GM10266 (cell line): ENCODE results near the gene HILPDA.
A peak's percentile ranks its signal among the peaks of the same experiment; 100 is the strongest.

Experiments used
- DNase-seq: peaks from one replicate; pipeline ENCODE4 v3.0.0; 2012; ENCODE audit errors: extremely low spot score
- TF ChIP-seq, protein P1 (sequence below): IDR thresholded peaks from 2 replicates; pipeline ENCODE4 v1.5.1; 2012; ENCODE audit warnings: mild to moderate bottlenecking, low read depth; ENCODE audit not compliant: control insufficient read depth, insufficient read depth; ENCODE audit errors: missing control alignments

Gene HILPDA

DNA sequence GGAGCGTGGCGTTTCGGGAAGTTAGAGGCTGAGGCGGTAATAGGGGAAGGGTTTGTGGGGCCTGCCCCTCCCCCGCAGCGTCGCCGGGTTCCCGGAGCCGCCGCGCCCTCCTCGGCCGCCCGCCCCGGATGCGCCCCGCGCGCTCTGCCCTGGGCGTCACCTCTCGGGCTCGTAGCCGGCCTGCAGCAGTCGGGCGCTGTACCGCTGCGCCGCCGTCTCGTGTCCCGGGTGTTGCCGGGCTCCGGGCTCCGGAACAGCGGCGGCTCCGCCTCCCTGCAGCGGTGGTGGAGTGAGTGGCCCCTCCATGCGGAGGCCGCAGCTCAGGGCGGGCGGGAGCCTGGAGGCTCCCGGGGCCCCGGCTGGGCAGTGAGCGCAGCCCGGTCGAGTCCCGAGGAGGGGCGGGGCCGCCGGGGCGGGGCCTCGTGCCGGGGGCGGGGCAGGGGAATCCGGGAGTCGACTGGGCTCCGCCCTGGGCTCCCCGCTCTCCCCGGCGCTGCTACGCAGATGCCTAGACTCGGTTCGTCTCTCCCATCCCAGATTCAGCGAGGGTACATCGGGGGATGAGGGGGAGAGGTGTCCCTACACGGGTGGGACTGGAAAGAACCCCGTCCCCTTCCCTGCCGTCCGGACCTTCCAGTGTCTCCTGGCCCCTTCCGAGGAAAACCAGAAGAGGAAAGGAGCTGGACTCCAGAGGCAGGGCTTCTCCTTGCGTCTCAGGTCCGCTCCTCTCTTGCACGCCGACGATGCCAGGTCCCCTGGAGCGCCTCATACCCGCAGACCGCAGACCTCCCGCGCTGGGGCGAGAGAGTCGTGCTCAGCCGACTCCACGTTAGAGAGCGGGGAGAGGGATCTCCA, 45.9 kb upstream of the HILPDA start, which contains the start of gene IMPDH1:
Gene IMPDH1, minus strand, starts transcription at position 387 of the 855 bp plus-strand sequence. Its CDS starts 81 bp downstream, at position 306.
- TF ChIP-seq, protein P1, sequence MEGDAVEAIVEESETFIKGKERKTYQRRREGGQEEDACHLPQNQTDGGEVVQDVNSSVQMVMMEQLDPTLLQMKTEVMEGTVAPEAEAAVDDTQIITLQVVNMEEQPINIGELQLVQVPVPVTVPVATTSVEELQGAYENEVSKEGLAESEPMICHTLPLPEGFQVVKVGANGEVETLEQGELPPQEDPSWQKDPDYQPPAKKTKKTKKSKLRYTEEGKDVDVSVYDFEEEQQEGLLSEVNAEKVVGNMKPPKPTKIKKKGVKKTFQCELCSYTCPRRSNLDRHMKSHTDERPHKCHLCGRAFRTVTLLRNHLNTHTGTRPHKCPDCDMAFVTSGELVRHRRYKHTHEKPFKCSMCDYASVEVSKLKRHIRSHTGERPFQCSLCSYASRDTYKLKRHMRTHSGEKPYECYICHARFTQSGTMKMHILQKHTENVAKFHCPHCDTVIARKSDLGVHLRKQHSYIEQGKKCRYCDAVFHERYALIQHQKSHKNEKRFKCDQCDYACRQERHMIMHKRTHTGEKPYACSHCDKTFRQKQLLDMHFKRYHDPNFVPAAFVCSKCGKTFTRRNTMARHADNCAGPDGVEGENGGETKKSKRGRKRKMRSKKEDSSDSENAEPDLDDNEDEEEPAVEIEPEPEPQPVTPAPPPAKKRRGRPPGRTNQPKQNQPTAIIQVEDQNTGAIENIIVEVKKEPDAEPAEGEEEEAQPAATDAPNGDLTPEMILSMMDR = no peak
- peak; percentile 97 for DNase-seq

GRCh38 chr7:128410451-128410753, 45.3 kb upstream of the HILPDA start:
- no peak for DNase-seq
- TF ChIP-seq, protein P1 = no peak

DNA sequence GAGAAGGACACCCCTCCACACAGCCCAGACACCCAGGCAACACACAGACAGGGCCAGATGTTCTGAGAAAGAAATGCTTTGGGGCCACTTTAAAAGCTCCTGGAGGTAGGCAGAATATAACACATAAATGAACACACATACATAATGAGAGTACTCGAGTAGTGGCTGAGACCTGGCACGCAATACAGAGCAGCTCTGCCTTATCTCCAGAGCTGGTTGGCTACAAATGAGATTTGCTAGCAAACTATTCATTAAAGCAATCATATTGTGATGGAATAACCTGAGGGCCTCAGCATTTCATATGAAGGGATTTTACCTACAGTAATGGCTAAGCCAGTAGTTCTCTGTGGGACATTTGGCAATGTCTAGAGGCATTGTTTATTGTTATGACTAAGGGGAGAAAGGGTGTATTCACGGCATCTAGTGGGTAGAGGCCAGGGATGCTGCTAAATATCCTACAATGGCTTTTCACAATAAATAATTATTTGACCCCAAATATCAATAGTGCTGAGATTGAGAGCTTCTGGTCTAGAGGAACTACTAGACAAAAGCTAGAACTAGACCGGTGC, 40.4 kb upstream of the HILPDA start:
- no peak for DNase-seq
- TF ChIP-seq, protein P1 = no peak

DNA sequence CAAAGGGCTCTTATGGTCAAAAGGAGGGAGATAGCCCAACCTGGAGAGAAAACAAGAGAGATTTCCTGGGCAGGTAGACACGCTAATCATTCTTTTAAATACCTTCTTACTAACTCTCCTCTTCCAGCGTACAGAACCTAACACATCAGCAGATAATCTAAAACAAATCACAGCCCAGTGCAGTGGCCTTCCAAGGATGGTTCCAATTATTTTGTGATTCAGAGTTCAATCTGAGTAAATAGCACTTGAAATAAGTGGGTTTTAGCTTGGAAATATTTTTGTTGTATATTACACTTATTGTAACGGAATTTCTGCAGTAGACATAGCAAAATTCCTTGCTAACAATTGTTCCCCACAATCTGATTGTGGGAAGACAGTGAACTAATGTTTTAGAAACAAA, 38.6 kb upstream of the HILPDA start:
- no peak for DNase-seq
- TF ChIP-seq, protein P1 = no peak

DNA sequence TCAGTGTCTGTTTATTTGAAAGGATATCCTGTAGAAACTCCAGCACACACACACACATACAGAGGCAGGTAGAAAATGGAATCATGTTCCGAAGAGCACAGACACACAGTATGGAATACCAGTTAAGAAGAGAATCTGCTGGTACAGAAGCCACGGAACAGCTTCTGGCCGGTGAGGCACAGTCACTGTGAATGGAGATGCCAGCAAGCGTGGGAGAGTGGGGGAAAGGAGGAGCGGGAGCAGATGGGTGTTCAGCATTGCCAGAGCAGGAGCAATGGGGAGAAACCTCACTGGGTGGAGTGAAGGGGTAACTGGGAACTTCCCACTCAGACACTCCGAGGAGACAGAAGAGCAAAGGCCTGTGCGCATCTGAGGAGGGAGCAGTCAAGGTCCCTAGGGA, 36.4 kb upstream of the HILPDA start:
- no peak for DNase-seq
- TF ChIP-seq, protein P1 = no peak

DNA sequence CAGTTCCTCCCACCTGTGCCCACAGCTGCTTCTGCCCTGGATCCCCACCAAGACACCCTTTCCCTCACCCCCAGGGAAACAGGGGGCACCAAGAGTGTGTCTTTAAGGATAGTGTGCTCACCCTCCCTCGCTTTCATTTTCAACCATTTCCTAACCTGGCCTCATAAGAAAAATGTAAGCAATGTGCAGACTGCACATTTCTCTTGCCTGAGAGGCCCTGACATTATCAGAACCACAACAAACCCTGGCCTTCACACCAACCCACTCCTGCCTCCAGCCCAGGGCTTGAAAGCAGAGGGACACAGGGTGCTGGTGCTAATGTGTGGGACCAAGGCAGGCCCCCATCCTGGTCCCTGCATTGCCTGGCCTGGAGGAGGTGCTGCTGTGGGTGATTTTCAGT, 34.9 kb upstream of the HILPDA start:
- DNase-seq = no peak

More for the DNA sequence above, 34.9 kb upstream of the HILPDA start:
- TF ChIP-seq, protein P1 = no peak
